HG02981 (cell line): ENCODE data around the gene AIFM3.

Source experiments
- ATAC-seq: cut with Tn5 transposase; IDR thresholded peaks from one replicate; pipeline ENCODE4 v1.9.1; 2021; ENCODE audit warnings: mild to moderate bottlenecking, moderate library complexity; ENCODE audit not compliant: unreplicated experiment

Gene AIFM3

GRCh38 chr22:20990184-20991180, 23.4 kb downstream of the AIFM3 start:
- no peak for ATAC-seq

- no peak for ATAC-seq
Measured at GRCh38 chr22:20991252-20992055, 24.4 kb downstream of the AIFM3 start.

GRCh38 chr22:20992056-20992442, 25.0 kb downstream of the AIFM3 start:
- no peak for ATAC-seq

GRCh38 chr22:20992456-20993303, 25.6 kb downstream of the AIFM3 start:
- ATAC-seq: no peak

- no peak for ATAC-seq
Measured at GRCh38 chr22:20993304-20994127, 26.5 kb downstream of the AIFM3 start.

- no peak for ATAC-seq
Measured at GRCh38 chr22:20994128-20994901, 27.3 kb downstream of the AIFM3 start.

GRCh38 chr22:20994902-20995241, 27.8 kb downstream of the AIFM3 start:
- no peak for ATAC-seq

GRCh38 chr22:20995329-20996030, 28.4 kb downstream of the AIFM3 start:
- ATAC-seq: no peak

- ATAC-seq: no peak
Measured at GRCh38 chr22:20996031-20996410, 29.0 kb downstream of the AIFM3 start.

GRCh38 chr22:20996598-20997535, 29.8 kb downstream of the AIFM3 start:
- no peak for ATAC-seq

GRCh38 chr22:20997536-20998257, 30.6 kb downstream of the AIFM3 start:
- no peak for ATAC-seq

GRCh38 chr22:20998411-20999336, 31.6 kb downstream of the AIFM3 start:
- ATAC-seq: no peak

GRCh38 chr22:20999350-21000206, 32.5 kb downstream of the AIFM3 start:
- ATAC-seq: no peak

- ATAC-seq: no peak
Measured at GRCh38 chr22:21000207-21000986, 33.3 kb downstream of the AIFM3 start.
